ENCODE results near the gene ASPHD2. TPM values are rescaled to one million over a fixed set of nuclear protein-coding genes. Genes with fewer than 3 reads are reported as not detected.

Gene ASPHD2
- total and polyA plus RNA-seq, 4 donors, result 0.36 to 2.6 (median 1.0) TPM

- ATAC-seq (ENCODE audit: low FRiP score), result no peak
- no peaks in the 10 kb centered on the region for H3K9me3 ChIP-seq (ENCODE audit: control insufficient read depth, low read length)
- no peak overlapping the region for H3K27ac ChIP-seq (ENCODE audit: low read depth in 1 of 2, low read length in 2 of 2)
- H3K36me3 ChIP-seq (ENCODE audit: control insufficient read depth in 1 of 2, insufficient read depth in 2 of 2, low read length in 1 of 2), result peaks cover 0 to 5% of the 10 kb centered on the region in 2 donors
- no peak for DNase-seq
- no peak overlapping the region for H3K4me3 ChIP-seq (ENCODE audit: low read length in 2 of 2)
- intact Hi-C loops (cut with DNase I), result no loop called here
- H3K27me3 ChIP-seq (ENCODE audit: control insufficient read depth in 1 of 2, insufficient read depth in 2 of 2, low read length in 1 of 2), result no peaks in the 10 kb centered on the region
- no peaks in the 10 kb centered on the region for H3K4me1 ChIP-seq (ENCODE audit: control insufficient read depth in 1 of 2, insufficient read depth in 2 of 2, low read length in 2 of 2)
- 68 to 72% methylated on average over 15 of the region's 15 CpGs for whole genome bisulfite sequencing, 2 donors
Observed at GRCh38 chr22:26447584-26448329, 18.7 kb downstream of the ASPHD2 start.

GRCh38 chr22:26448334-26448733, 19.3 kb downstream of the ASPHD2 start:
- Histone ChIP-seq H3K36me3 (ENCODE audit: control insufficient read depth in 1 of 2, insufficient read depth in 2 of 2, low read length in 1 of 2) (peaks cover 0 to 8% of the 10 kb centered on the region in 2 donors), H3K9me3 (ENCODE audit: control insufficient read depth, low read length) (no peaks in the 10 kb centered on the region), H3K4me1 (ENCODE audit: control insufficient read depth in 1 of 2, insufficient read depth in 2 of 2, low read length in 2 of 2) (no peaks in the 10 kb centered on the region), H3K4me3 (ENCODE audit: low read length in 2 of 2) (no peak overlapping the region), H3K27me3 (ENCODE audit: control insufficient read depth in 1 of 2, insufficient read depth in 2 of 2, low read length in 1 of 2) (no peaks in the 10 kb centered on the region), H3K27ac (ENCODE audit: low read depth in 1 of 2, low read length in 2 of 2) (no peak overlapping the region)
- no peak for DNase-seq
- WGBS, 2 donors, result 64 to 65% methylated on average over 5 of the region's 5 CpGs
- ATAC-seq (ENCODE audit: low FRiP score), result no peak
- intact Hi-C loops (cut with DNase I), result no loop called here

- no peak for ATAC-seq (ENCODE audit: low FRiP score)
- no peaks in the 10 kb centered on the region for H3K27me3 ChIP-seq (ENCODE audit: control insufficient read depth in 1 of 2, insufficient read depth in 2 of 2, low read length in 1 of 2)
- DNase-seq, result no peak
- H3K36me3 ChIP-seq (ENCODE audit: control insufficient read depth in 1 of 2, insufficient read depth in 2 of 2, low read length in 1 of 2), result peaks cover 0 to 10% of the 10 kb centered on the region in 2 donors
- no peak overlapping the region for H3K4me3 ChIP-seq (ENCODE audit: low read length in 2 of 2)
- 66 to 72% methylated on average over 5 to 6 of the region's 6 CpGs for WGBS, 2 donors
- no peak overlapping the region for H3K27ac ChIP-seq (ENCODE audit: low read depth in 1 of 2, low read length in 2 of 2)
- no peaks in the 10 kb centered on the region for H3K4me1 ChIP-seq (ENCODE audit: control insufficient read depth in 1 of 2, insufficient read depth in 2 of 2, low read length in 2 of 2)
- intact Hi-C loops (cut with DNase I), result no loop called here
- H3K9me3 ChIP-seq (ENCODE audit: control insufficient read depth, low read length), result no peaks in the 10 kb centered on the region
Observed at GRCh38 chr22:26448941-26449340, 19.9 kb downstream of the ASPHD2 start.

GRCh38 chr22:26450453-26451185, 21.6 kb downstream of the ASPHD2 start:
- intact Hi-C loops (cut with DNase I), result no loop called here

GRCh38 chr22:26452236-26453016, 23.4 kb downstream of the ASPHD2 start:
- H3K9me3 ChIP-seq (ENCODE audit: control insufficient read depth, low read length), result no peaks in the 10 kb centered on the region
- no peaks in the 10 kb centered on the region for H3K27me3 ChIP-seq (ENCODE audit: control insufficient read depth in 1 of 2, insufficient read depth in 2 of 2, low read length in 1 of 2)
- DNase-seq (no peak), ATAC-seq (ENCODE audit: low FRiP score) (no peak)
- intact Hi-C loops (cut with DNase I), result no loop called here
- H3K4me3 ChIP-seq (ENCODE audit: low read length in 2 of 2), result no peak overlapping the region
- H3K27ac ChIP-seq (ENCODE audit: low read depth in 1 of 2, low read length in 2 of 2), result no peak overlapping the region
- WGBS, 2 donors, result 95% methylated on average over 23 of the region's 23 CpGs
- no peaks in the 10 kb centered on the region for H3K4me1 ChIP-seq (ENCODE audit: control insufficient read depth in 1 of 2, insufficient read depth in 2 of 2, low read length in 2 of 2)
- peaks cover 0 to 14% of the 10 kb centered on the region in 2 donors for H3K36me3 ChIP-seq (ENCODE audit: control insufficient read depth in 1 of 2, insufficient read depth in 2 of 2, low read length in 1 of 2)

More at GRCh38 chr22:26450453-26451185, 21.6 kb downstream of the ASPHD2 start:
- Histone ChIP-seq H3K27ac (ENCODE audit: low read depth in 1 of 2, low read length in 2 of 2) (no peak overlapping the region), H3K9me3 (ENCODE audit: control insufficient read depth, low read length) (no peaks in the 10 kb centered on the region), H3K4me3 (ENCODE audit: low read length in 2 of 2) (no peak overlapping the region), H3K27me3 (ENCODE audit: control insufficient read depth in 1 of 2, insufficient read depth in 2 of 2, low read length in 1 of 2) (no peaks in the 10 kb centered on the region), H3K36me3 (ENCODE audit: control insufficient read depth in 1 of 2, insufficient read depth in 2 of 2, low read length in 1 of 2) (peaks cover 0 to 10% of the 10 kb centered on the region in 2 donors), H3K4me1 (ENCODE audit: control insufficient read depth in 1 of 2, insufficient read depth in 2 of 2, low read length in 2 of 2) (no peaks in the 10 kb centered on the region)
- no peak for DNase-seq
- no peak for ATAC-seq (ENCODE audit: low FRiP score)
- 80 to 83% methylated on average over 9 of the region's 9 CpGs for WGBS, 2 donors

- WGBS, 2 donors, result 91% methylated on average over 9 of the region's 9 CpGs
Observed at GRCh38 chr22:26453216-26453615, 24.2 kb downstream of the ASPHD2 start.

GRCh38 chr22:26453812-26454500, 24.9 kb downstream of the ASPHD2 start:
- DNase-seq, result no peak
- Histone ChIP-seq H3K27ac (ENCODE audit: low read depth in 1 of 2, low read length in 2 of 2) (no peak overlapping the region), H3K36me3 (ENCODE audit: control insufficient read depth in 1 of 2, insufficient read depth in 2 of 2, low read length in 1 of 2) (peaks cover 0 to 16% of the 10 kb centered on the region in 2 donors), H3K4me3 (ENCODE audit: low read length in 2 of 2) (no peak overlapping the region), H3K27me3 (ENCODE audit: control insufficient read depth in 1 of 2, insufficient read depth in 2 of 2, low read length in 1 of 2) (no peaks in the 10 kb centered on the region), H3K9me3 (ENCODE audit: control insufficient read depth, low read length) (no peaks in the 10 kb centered on the region), H3K4me1 (ENCODE audit: control insufficient read depth in 1 of 2, insufficient read depth in 2 of 2, low read length in 2 of 2) (no peaks in the 10 kb centered on the region)
- no peak for ATAC-seq (ENCODE audit: low FRiP score)
- intact Hi-C loops (cut with DNase I), result no loop called here
- 85 to 90% methylated on average over 5 of the region's 5 CpGs for WGBS, 2 donors

More at GRCh38 chr22:26453216-26453615, 24.2 kb downstream of the ASPHD2 start:
- no peaks in the 10 kb centered on the region for H3K4me1 ChIP-seq (ENCODE audit: control insufficient read depth in 1 of 2, insufficient read depth in 2 of 2, low read length in 2 of 2)
- no peak for DNase-seq
- no peaks in the 10 kb centered on the region for H3K27me3 ChIP-seq (ENCODE audit: control insufficient read depth in 1 of 2, insufficient read depth in 2 of 2, low read length in 1 of 2)
- H3K36me3 ChIP-seq (ENCODE audit: control insufficient read depth in 1 of 2, insufficient read depth in 2 of 2, low read length in 1 of 2), result peaks cover 0 to 16% of the 10 kb centered on the region in 2 donors
- no peak overlapping the region for H3K27ac ChIP-seq (ENCODE audit: low read depth in 1 of 2, low read length in 2 of 2)
- no peaks in the 10 kb centered on the region for H3K9me3 ChIP-seq (ENCODE audit: control insufficient read depth, low read length)
- no peak overlapping the region for H3K4me3 ChIP-seq (ENCODE audit: low read length in 2 of 2)
- intact Hi-C loops (cut with DNase I), result no loop called here
- no peak for ATAC-seq (ENCODE audit: low FRiP score)

- no peaks in the 10 kb centered on the region for H3K9me3 ChIP-seq (ENCODE audit: control insufficient read depth, low read length)
- DNase-seq (no peak), ATAC-seq (ENCODE audit: low FRiP score) (no peak)
- H3K4me1 ChIP-seq (ENCODE audit: control insufficient read depth in 1 of 2, insufficient read depth in 2 of 2, low read length in 2 of 2), result no peaks in the 10 kb centered on the region
- H3K36me3 ChIP-seq (ENCODE audit: control insufficient read depth in 1 of 2, insufficient read depth in 2 of 2, low read length in 1 of 2), result peaks cover 0 to 11% of the 10 kb centered on the region in 2 donors
- H3K27me3 ChIP-seq (ENCODE audit: control insufficient read depth in 1 of 2, insufficient read depth in 2 of 2, low read length in 1 of 2), result no peaks in the 10 kb centered on the region
- no peak overlapping the region for H3K4me3 ChIP-seq (ENCODE audit: low read length in 2 of 2)
- no peak overlapping the region for H3K27ac ChIP-seq (ENCODE audit: low read depth in 1 of 2, low read length in 2 of 2)
- intact Hi-C loops (cut with DNase I), result no loop called here
- WGBS, 2 donors, result 96 to 97% methylated on average over 26 of the region's 26 CpGs
Observed at GRCh38 chr22:26457661-26458272, 28.7 kb downstream of the ASPHD2 start.

Data from aorta (tissue), 5 donors.